IgD-negative memory B cell (primary cell): ENCODE results near the gene MPZ. TPM values are rescaled to one million over a fixed set of nuclear protein-coding genes. Genes with fewer than 3 reads are reported as not detected.
"Not testable (repeated sequence)": the region's sequence is repeated elsewhere in the genome, so short reads cannot be mapped to it uniquely, and the experiment has no call there.

Experiments used
- H3K27ac Mint-ChIP-seq, 3 donors: one replicate each; pipeline ENCODE4 v1.8.0; 2020 to 2022; ENCODE audit warnings: mild to moderate bottlenecking in 3 of 3, mixed read lengths in 3 of 3, moderate library complexity in 1 of 3
- H3K27me3 Mint-ChIP-seq: one replicate; pipeline ENCODE4 v1.8.0; 2021; ENCODE audit warnings: mixed read lengths
- H3K36me3 Mint-ChIP-seq: one replicate; pipeline ENCODE4 v1.8.0; 2020; ENCODE audit warnings: mild to moderate bottlenecking, mixed read lengths
- H3K4me1 Mint-ChIP-seq, 3 donors: one replicate each; pipeline ENCODE4 v1.8.0; 2020 to 2022; ENCODE audit warnings: mixed read lengths in 3 of 3, mild to moderate bottlenecking in 1 of 3
- H3K4me3 Mint-ChIP-seq, 4 donors: one replicate each; pipeline ENCODE4 v1.8.0; 2020 to 2022; ENCODE audit warnings: mild to moderate bottlenecking in 4 of 4, mixed read lengths in 4 of 4, moderate library complexity in 3 of 4
- H3K9me3 Mint-ChIP-seq, 3 donors: one replicate each; pipeline ENCODE4 v1.8.0; 2020 to 2021; ENCODE audit warnings: mixed read lengths in 3 of 3, mild to moderate bottlenecking in 1 of 3
- polyA plus RNA-seq: library from polyadenylated mRNA; unstranded; fragments of 300-500 nt; fragmentation: Illumina TruSeq; gene quantifications from one replicate; pipeline ENCODE4 v1.2.3, GENCODE V29; 2021

MPZ gene
- polyA plus RNA-seq, 1 donor from 2014 or later = not detected

DNA sequence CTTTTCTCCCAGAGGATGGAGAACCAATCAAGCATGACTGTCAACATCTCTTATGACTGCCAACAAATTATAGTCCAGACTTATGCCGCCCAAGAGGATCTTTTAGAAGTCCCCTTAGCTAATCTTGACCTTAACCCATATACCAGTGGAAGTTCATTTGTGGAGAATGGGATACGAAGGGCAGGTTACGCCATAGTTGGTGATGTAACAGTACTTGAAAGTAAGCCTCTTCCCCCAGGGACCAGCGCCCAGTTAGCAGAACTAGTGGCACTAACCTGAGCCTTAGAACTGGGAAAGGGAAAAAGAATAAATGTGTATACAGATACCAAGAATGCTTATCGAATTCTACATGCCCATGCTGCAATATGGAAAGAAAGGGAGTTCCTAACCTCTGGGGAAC, 54.5 kb downstream of the MPZ start:
- Mint-ChIP-seq H3K9me3 (peaks cover 8 to 24% (median 8%) of the 10 kb centered on the region in 3 donors), H3K4me1 (peaks cover 5 to 12% (median 8%) of the 10 kb centered on the region in 3 donors), H3K27me3 (peaks cover 42% of the 10 kb centered on the region)
- not testable (repeated sequence) for H3K36me3 Mint-ChIP-seq, H3K27ac Mint-ChIP-seq, H3K4me3 Mint-ChIP-seq

Other genes starting within 250 kb of the MPZ start
- 138 TPM for gene ARHGAP30, start 240.1 kb downstream of the MPZ start, polyA plus RNA-seq
- not detected for gene NECTIN4, start 220.4 kb downstream of the MPZ start, polyA plus RNA-seq
- 5.0 TPM for gene KLHDC9, start 211.6 kb downstream of the MPZ start, polyA plus RNA-seq
- gene PFDN2, start 191.9 kb downstream of the MPZ start, polyA plus RNA-seq = 95.2 TPM
- 19.7 TPM for gene NIT1, start 191.9 kb downstream of the MPZ start, polyA plus RNA-seq
- gene DEDD, start 177.3 kb downstream of the MPZ start, polyA plus RNA-seq = 39.1 TPM
- gene UFC1, start 156.0 kb downstream of the MPZ start, polyA plus RNA-seq = 122 TPM
- gene USP21, start 150.5 kb downstream of the MPZ start, polyA plus RNA-seq = 30.1 TPM
- gene PPOX, start 143.5 kb downstream of the MPZ start, polyA plus RNA-seq = 13.4 TPM
- gene B4GALT3, start 132.5 kb downstream of the MPZ start, polyA plus RNA-seq = 44.2 TPM
- gene ADAMTS4, start 110.9 kb downstream of the MPZ start, polyA plus RNA-seq = not detected
- gene NDUFS2, start 107.6 kb downstream of the MPZ start, polyA plus RNA-seq = 71.3 TPM
- gene FCER1G, start 94.7 kb downstream of the MPZ start, polyA plus RNA-seq = 6.6 TPM
- gene APOA2, start 86.3 kb downstream of the MPZ start, polyA plus RNA-seq = not detected
- 3.8 TPM for gene TOMM40L, start 83.9 kb downstream of the MPZ start, polyA plus RNA-seq
- not detected for gene NR1I3, start 71.8 kb downstream of the MPZ start, polyA plus RNA-seq
- gene PCP4L1, start 51.2 kb downstream of the MPZ start, polyA plus RNA-seq = not detected
- gene SDHC, start 4.4 kb upstream of the MPZ start, polyA plus RNA-seq = 173 TPM
- gene CFAP126, start 57.9 kb upstream of the MPZ start, polyA plus RNA-seq = not detected
- gene FCGR2A, start 195.5 kb upstream of the MPZ start, polyA plus RNA-seq = 1.3 TPM
- gene HSPA6, start 214.6 kb upstream of the MPZ start, polyA plus RNA-seq = 0.80 TPM
- gene FCGR3A, start 239.8 kb upstream of the MPZ start, polyA plus RNA-seq = 4.4 TPM